DND-41 (cell line): ENCODE results near the gene CABP1.

Source experiments
- ATAC-seq: fragments of 200-7000 bp; cut with Tn5 transposase; 3 replicates; pipeline ENCODE4 v1.9.1; 2021; ENCODE audit warnings: low read depth; ENCODE audit not compliant: insufficient read depth
- DNase-seq: peaks from one replicate; pipeline ENCODE4 v3.0.0-alpha.2; 2020
- H2AFZ ChIP-seq: 2 replicates; pipeline ENCODE4 v1.6.0; 2012; ENCODE audit warnings: low read depth, low read length
- H3K27ac ChIP-seq: 2 replicates; pipeline ENCODE4 v1.5.1; 2012; ENCODE audit warnings: low read length, inconsistent platforms
- H3K27me3 ChIP-seq: fragments of 200-600 bp; sonication (generic); 2 replicates; pipeline ENCODE4 v1.6.0; 2012; ENCODE audit warnings: low read length, mild to moderate bottlenecking, inconsistent platforms; ENCODE audit not compliant: insufficient read depth, poor library complexity
- H3K36me3 ChIP-seq: 2 replicates; pipeline ENCODE4 v1.5.1; 2012; ENCODE audit warnings: low read length, inconsistent platforms; ENCODE audit not compliant: insufficient read depth
- H3K4me1 ChIP-seq: 2 replicates; pipeline ENCODE4 v1.5.1; 2012; ENCODE audit warnings: mild to moderate bottlenecking, low read length; ENCODE audit not compliant: insufficient read depth
- H3K4me2 ChIP-seq: 2 replicates; pipeline ENCODE4 v1.6.0; 2012; ENCODE audit warnings: mild to moderate bottlenecking, moderate library complexity, low read length, inconsistent platforms; ENCODE audit not compliant: insufficient read depth
- H3K4me3 ChIP-seq, 2 experiments: fragments of 200-600 bp in 1 of 2; shearing (Covaris generic) in 1 of 2; 2 replicates each; pipeline ENCODE4 v1.5.1; 2012 to 2016; ENCODE audit warnings: inconsistent platforms in 2 of 2, low read length in 2 of 2, mild to moderate bottlenecking in 2 of 2, low read depth in 1 of 2, moderate library complexity in 1 of 2
- H3K79me2 ChIP-seq: 2 replicates; pipeline ENCODE4 v1.6.0; 2012; ENCODE audit warnings: low read length, inconsistent platforms; ENCODE audit not compliant: insufficient read depth
- H3K9ac ChIP-seq: 2 replicates; pipeline ENCODE4 v1.6.0; 2012; ENCODE audit warnings: low read depth, mild to moderate bottlenecking, inconsistent platforms, low read length, moderate library complexity
- H3K9me3 ChIP-seq: 2 replicates; pipeline ENCODE4 v1.5.1; 2012; ENCODE audit warnings: low read length, moderate library complexity, mild to moderate bottlenecking, inconsistent platforms; ENCODE audit not compliant: insufficient read depth, severe bottlenecking
- H4K20me1 ChIP-seq: 2 replicates; pipeline ENCODE4 v1.6.0; 2012; ENCODE audit warnings: low read length; ENCODE audit not compliant: insufficient read depth
- EZH2 ChIP-seq: IDR thresholded peaks from 3 replicates; pipeline ENCODE4 v1.6.1; 2012; ENCODE audit warnings: borderline replicate concordance, low read depth, mild to moderate bottlenecking, moderate library complexity, low read length, inconsistent platforms; ENCODE audit not compliant: severe bottlenecking
- TF ChIP-seq, protein P1 (sequence below): IDR thresholded peaks from 2 replicates; pipeline ENCODE4 v1.5.1; 2012; ENCODE audit warnings: borderline replicate concordance, low read length, moderate library complexity, mild to moderate bottlenecking; ENCODE audit not compliant: poor library complexity, severe bottlenecking; ENCODE audit errors: extremely low read depth

Gene CABP1

DNA sequence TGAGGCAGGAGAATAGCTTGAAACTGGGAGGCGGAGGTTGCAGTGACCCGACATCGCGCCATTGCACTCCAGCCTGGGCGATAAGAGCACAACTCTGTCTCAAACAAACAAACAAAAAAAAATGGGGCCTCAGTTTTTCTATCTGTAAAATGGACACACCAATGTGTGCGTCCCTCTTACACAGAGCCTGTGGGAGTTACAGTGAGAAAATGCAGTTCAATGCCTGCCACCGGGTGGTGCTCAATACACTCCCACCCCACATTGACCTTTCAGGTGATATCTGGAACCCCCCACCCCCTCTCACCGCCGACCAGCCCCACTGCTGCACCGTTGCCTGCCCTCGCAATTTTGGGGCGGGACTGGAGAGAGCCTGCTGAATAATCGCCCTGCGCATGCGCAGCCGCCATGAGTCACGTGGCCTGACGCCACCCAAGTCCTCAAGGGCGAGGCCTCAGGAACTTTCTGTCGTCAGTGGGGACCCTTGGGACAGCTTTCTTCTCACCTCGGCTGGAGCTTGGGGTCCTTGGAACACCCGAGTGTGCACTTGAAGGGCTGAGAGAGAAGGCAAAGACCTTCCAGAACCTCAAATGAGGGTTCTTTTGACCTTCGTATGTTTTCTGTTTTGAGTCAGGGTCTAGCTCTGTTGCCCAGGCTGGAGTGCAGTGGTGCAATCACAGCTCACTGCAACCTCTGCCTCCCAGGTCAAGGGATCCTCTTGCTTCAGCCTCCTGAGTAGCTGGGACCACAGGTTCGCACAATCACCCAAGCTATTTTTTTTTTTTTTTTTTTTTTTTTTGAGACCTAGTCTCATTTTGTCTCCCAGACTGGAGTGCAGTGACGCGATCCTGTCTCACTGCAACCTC lies 14.6 kb upstream of the CABP1 start:
- no peaks in the 10 kb centered on the region for H3K36me3 ChIP-seq
- H4K20me1 ChIP-seq, result no peaks in the 10 kb centered on the region
- H3K27me3 ChIP-seq, result no peaks in the 10 kb centered on the region
- ATAC-seq (peak; percentile 50; the same call in 2 of the 3 replicates), DNase-seq (no peak)
- H3K79me2 ChIP-seq, result no peaks in the 10 kb centered on the region
- no peak overlapping the region for H2AFZ ChIP-seq
- H3K27ac ChIP-seq, result no peak overlapping the region
- H3K9me3 ChIP-seq, result no peaks in the 10 kb centered on the region
- H3K9ac ChIP-seq, result no peak overlapping the region
- H3K4me3 ChIP-seq, result no peak overlapping the region
- H3K4me1 ChIP-seq, result no peaks in the 10 kb centered on the region
- TF ChIP-seq EZH2, result no peak
- TF ChIP-seq, protein P1, sequence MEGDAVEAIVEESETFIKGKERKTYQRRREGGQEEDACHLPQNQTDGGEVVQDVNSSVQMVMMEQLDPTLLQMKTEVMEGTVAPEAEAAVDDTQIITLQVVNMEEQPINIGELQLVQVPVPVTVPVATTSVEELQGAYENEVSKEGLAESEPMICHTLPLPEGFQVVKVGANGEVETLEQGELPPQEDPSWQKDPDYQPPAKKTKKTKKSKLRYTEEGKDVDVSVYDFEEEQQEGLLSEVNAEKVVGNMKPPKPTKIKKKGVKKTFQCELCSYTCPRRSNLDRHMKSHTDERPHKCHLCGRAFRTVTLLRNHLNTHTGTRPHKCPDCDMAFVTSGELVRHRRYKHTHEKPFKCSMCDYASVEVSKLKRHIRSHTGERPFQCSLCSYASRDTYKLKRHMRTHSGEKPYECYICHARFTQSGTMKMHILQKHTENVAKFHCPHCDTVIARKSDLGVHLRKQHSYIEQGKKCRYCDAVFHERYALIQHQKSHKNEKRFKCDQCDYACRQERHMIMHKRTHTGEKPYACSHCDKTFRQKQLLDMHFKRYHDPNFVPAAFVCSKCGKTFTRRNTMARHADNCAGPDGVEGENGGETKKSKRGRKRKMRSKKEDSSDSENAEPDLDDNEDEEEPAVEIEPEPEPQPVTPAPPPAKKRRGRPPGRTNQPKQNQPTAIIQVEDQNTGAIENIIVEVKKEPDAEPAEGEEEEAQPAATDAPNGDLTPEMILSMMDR, result peak; percentile 53
- H3K4me2 ChIP-seq, result no peak overlapping the region

DNA sequence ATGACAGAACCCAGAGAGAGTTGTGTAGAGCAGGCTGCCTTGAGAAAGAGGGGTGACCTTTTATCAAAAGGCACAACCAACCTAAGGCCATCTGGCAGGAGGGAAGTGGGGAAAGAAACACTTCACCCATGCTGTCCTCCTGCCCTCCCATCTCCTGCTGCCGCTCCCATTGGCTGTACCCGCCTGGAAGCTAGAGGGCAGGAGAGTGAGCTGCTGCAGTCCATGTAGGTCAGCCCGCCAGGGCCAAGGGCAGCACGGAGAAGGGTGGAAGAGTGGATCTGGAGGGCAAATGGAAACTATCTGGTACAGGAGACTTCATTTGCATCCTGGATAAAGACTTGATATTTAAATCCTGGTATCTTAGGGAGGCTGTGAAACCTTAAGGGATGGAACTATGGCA lies 11.5 kb upstream of the CABP1 start:
- TF ChIP-seq, protein P1, result no peak
- TF ChIP-seq EZH2, result no peak
- no peak overlapping the region for H3K9ac ChIP-seq
- no peaks in the 10 kb centered on the region for H3K79me2 ChIP-seq
- H2AFZ ChIP-seq, result no peak overlapping the region
- no peak overlapping the region for H3K27ac ChIP-seq
- no peak for ATAC-seq
- no peaks in the 10 kb centered on the region for H4K20me1 ChIP-seq
- DNase-seq, result no peak
- no peak overlapping the region for H3K4me2 ChIP-seq
- no peaks in the 10 kb centered on the region for H3K36me3 ChIP-seq
- no peaks in the 10 kb centered on the region for H3K27me3 ChIP-seq
- no peak overlapping the region for H3K4me3 ChIP-seq
- H3K4me1 ChIP-seq, result no peaks in the 10 kb centered on the region
- H3K9me3 ChIP-seq, result no peaks in the 10 kb centered on the region

DNA sequence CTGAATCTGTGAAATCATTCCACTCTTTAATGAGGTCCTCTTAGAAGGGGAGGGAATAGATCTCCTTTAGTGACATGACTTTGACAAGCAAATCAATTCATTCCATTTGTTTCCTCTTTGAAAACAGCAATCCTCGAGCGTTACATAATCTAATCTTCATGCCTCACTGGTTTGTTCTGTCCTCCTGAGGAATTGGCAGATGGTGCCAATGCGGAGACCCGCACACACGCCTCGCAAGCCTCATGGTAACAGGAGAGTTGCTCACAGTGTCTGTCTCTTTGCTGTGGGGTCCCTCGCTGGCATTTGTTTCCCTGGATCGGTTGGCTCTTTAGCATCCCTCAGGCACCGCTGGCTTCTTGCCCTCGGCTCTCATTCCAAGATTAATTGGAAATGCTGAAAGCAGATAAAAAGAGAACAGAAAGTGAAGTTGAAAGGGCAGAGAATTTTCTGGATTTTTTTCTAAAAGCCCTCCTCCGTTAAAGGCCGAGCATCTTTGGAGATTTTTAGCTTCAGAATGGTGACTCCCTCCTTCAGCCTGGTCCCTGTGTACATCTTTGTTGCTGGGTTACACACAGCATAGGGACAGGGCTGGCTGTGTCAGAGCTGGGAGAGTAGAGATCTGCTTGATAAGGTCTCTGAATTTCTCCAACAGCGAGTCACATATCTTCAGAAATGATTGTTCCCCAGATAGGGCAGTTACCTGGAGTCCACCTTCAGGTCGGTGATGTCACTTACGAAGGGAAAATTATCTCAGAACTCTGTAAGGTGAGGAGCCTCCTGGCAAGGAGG lies 10.1 kb upstream of the CABP1 start:
- H3K4me1 ChIP-seq, result no peaks in the 10 kb centered on the region
- H3K27me3 ChIP-seq, result peaks cover 5% of the 10 kb centered on the region
- no peaks in the 10 kb centered on the region for H4K20me1 ChIP-seq
- no peaks in the 10 kb centered on the region for H3K9me3 ChIP-seq
- no peak overlapping the region for H3K9ac ChIP-seq
- H3K27ac ChIP-seq, result no peak overlapping the region
- no peaks in the 10 kb centered on the region for H3K79me2 ChIP-seq
- DNase-seq (no peak), ATAC-seq (no peak)
- no peak overlapping the region for H3K4me3 ChIP-seq
- H3K4me2 ChIP-seq, result no peak overlapping the region
- no peaks in the 10 kb centered on the region for H3K36me3 ChIP-seq
- H2AFZ ChIP-seq, result no peak overlapping the region
- no peak for TF ChIP-seq EZH2

DNA sequence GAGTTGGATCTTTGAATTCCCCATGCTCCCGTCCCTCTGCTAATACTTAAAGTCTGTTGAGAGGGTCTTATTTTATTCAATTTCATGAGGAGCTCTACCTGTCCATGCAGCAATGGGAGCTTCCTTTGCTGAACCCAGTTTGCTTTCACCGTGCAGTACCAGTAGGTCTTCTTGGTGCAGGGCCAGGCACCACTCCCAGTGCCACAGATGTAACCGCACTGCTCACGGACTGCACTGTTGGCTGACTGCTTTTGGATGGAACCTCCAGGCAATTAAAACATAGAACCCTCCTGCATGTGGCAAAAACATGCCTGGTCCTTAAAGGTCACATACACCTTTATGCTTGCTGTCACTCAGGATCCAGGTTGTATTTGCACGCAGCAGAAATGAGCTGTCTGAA lies 9.3 kb upstream of the CABP1 start:
- no peak overlapping the region for H3K9ac ChIP-seq
- H3K4me3 ChIP-seq, result no peak overlapping the region
- no peaks in the 10 kb centered on the region for H3K36me3 ChIP-seq
- H3K27ac ChIP-seq, result no peak overlapping the region
- no peaks in the 10 kb centered on the region for H3K9me3 ChIP-seq
- TF ChIP-seq, protein P1, result no peak
- no peak for TF ChIP-seq EZH2
- no peaks in the 10 kb centered on the region for H3K79me2 ChIP-seq
- peaks cover 5% of the 10 kb centered on the region for H3K27me3 ChIP-seq
- ATAC-seq, result no peak
- H3K4me1 ChIP-seq, result no peaks in the 10 kb centered on the region
- H4K20me1 ChIP-seq, result no peaks in the 10 kb centered on the region
- DNase-seq, result no peak
- H3K4me2 ChIP-seq, result no peak overlapping the region
- no peak overlapping the region for H2AFZ ChIP-seq
